ENCODE results near the gene VWA3A. TPM values are rescaled to one million over a fixed set of nuclear protein-coding genes. Genes with fewer than 3 reads are reported as not detected.

Gene VWA3A
- total and polyA plus RNA-seq, 2 of the 8 experiments (the other 6 are each of a cell fraction or from before 2014, with no cell fraction given): 0.05 TPM; not detected in 1

DNA sequence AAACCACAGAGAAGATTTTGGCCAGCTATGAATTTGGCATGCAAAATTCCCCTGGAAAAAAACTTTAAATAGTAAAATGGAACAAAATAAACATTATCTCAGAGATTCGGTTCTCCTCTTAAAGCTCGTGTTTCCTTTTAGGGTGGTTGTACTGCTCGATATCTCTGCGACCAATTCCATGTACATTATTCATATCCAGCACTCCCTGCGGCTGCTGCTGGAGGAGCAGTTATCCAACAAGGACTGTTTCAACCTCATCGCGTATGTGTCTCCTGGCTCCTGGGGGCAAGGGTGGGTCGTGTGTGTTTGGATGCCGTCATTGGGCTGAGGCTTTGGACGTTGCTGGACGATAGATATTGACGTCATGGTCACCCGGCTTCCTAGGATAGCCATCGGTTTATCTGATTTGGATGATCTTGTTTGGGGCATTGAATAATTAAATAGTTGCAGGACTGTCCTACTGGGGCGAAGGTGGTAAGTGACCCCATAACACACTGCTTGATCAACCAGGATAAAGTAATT is 33.8 kb downstream of the VWA3A start:
- Histone ChIP-seq H3K23me2 (ENCODE audit: low read depth, low read length) (peaks cover 2% of the 10 kb centered on the region; the same call in 1 of the 2 replicates), H3K27ac (ENCODE audit: low read depth, low read length) (no peak overlapping the region), H3K79me2 (ENCODE audit: control insufficient read depth in 1 of 2, insufficient read depth in 2 of 2, low read length in 2 of 2) (no peaks in the 10 kb centered on the region), H2BK15ac (ENCODE audit: low read length) (no peak overlapping the region), H4K91ac (replicated peaks; ENCODE audit: insufficient read length, low read length) (no peak overlapping the region), H2BK20ac (ENCODE audit: low read length) (no peak overlapping the region), H2BK120ac (replicated peaks; ENCODE audit: low read depth, low read length) (no peak overlapping the region), H3K56ac (replicated peaks; ENCODE audit: insufficient read length, low read depth, low read length) (no peak overlapping the region), H3K4ac (replicated peaks; ENCODE audit: insufficient read length, low read depth, low read length) (no peak overlapping the region), H3K79me1 (ENCODE audit: low read depth, low read length) (no peaks in the 10 kb centered on the region), H3K23ac (ENCODE audit: insufficient read length) (no peak overlapping the region), H4K20me1 (replicated peaks in 1 of 2; ENCODE audit: control insufficient read depth in 1 of 2, insufficient read depth in 2 of 2, low read length in 2 of 2) (no peaks in the 10 kb centered on the region), H3K4me3 (ENCODE audit: extremely low read depth in 1 of 4, insufficient read depth in 2 of 4, low read depth in 3 of 4, low read length in 4 of 4) (no peak overlapping the region), H3K4me2 (ENCODE audit: insufficient read depth in 1 of 2, low read depth in 2 of 2, low read length in 2 of 2) (no peak overlapping the region), H3K4me1 (replicated peaks in 1 of 4; ENCODE audit: control insufficient read depth in 3 of 4, insufficient read depth in 4 of 4, low read length in 3 of 4) (no peaks in the 10 kb centered on the region), H3K9me3 (ENCODE audit: insufficient read depth in 2 of 2, low read depth in 1 of 2, low read length in 1 of 2) (no peaks in the 10 kb centered on the region), H3K14ac (ENCODE audit: insufficient read length) (no peak overlapping the region), H2BK12ac (ENCODE audit: low read depth, low read length) (no peak overlapping the region), H2BK5ac (ENCODE audit: low read depth, low read length) (no peak overlapping the region), H2AFZ (ENCODE audit: low read length) (no peak overlapping the region), H4K5ac (ENCODE audit: insufficient read length, low read depth, low read length) (no peak overlapping the region), H3K27me3 (replicated peaks in 1 of 4; ENCODE audit: control insufficient read depth in 3 of 4, extremely low read depth in 1 of 4, insufficient read depth in 3 of 4, low read length in 3 of 4) (no peaks in the 10 kb centered on the region), H3K36me3 (ENCODE audit: control insufficient read depth in 2 of 4, insufficient read depth in 4 of 4, low read length in 3 of 4) (no peaks in the 10 kb centered on the region), H4K8ac (ENCODE audit: extremely low read depth, insufficient read depth, low read length) (no peak overlapping the region), H3K9ac (replicated peaks in 1 of 4; ENCODE audit: extremely low read depth in 1 of 4, low read depth in 3 of 4, low read length in 3 of 4) (no peak overlapping the region), H3K18ac (ENCODE audit: extremely low read depth, low read length) (no peak overlapping the region), H2AK5ac (ENCODE audit: low read depth, low read length) (no peak overlapping the region)
- no peak for FAIRE-seq
- ChIA-PET POLR2A (ENCODE audit: partially characterized antibody) (no interaction called here), CTCF (ENCODE audit: partially characterized antibody) (interaction anchor here (0.8 to 3.7 kb wide), 2 partner anchors 11 to 15 kb away, joined by 4 to 16 read pairs; no protein-coding TSS in a partner anchor)
- DNase-seq (ENCODE audit: low read depth in 1 of 2, low spot score in 2 of 2): no peak
- WGBS, 2 experiments (ENCODE audit: extremely low coverage in 1 of 2, insufficient coverage in 1 of 2, insufficient read length in 1 of 2, insufficient replicate concordance in 2 of 2, low coverage in 1 of 2, low lambda C conversion rate in 2 of 2, missing lambda C conversion rate in 1 of 2): 91% methylated on average over 14 of the region's 15 CpGs; no CpG with 5 or more reads in 1 of the 2 experiments
- no peak for TF ChIP-seq SP4 (IDR thresholded peaks at IDR 0.05; ENCODE audit: low read length)
- TF ChIP-seq, protein P1, sequence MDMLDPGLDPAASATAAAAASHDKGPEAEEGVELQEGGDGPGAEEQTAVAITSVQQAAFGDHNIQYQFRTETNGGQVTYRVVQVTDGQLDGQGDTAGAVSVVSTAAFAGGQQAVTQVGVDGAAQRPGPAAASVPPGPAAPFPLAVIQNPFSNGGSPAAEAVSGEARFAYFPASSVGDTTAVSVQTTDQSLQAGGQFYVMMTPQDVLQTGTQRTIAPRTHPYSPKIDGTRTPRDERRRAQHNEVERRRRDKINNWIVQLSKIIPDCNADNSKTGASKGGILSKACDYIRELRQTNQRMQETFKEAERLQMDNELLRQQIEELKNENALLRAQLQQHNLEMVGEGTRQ (IDR thresholded peaks at IDR 0.05; ENCODE audit: low read length): no peak
- TF ChIP-seq CHD1 (IDR thresholded peaks at IDR 0.05; ENCODE audit: low read depth, low read length): no peak
- TF ChIP-seq TAF1 (IDR thresholded peaks at IDR 0.05; ENCODE audit: low read depth, low read length): no peak
- no peak for TF ChIP-seq TBP (IDR thresholded peaks at IDR 0.05; ENCODE audit: low read depth, low read length)
- no peak for TF ChIP-seq CBX5 (IDR thresholded peaks at IDR 0.05; ENCODE audit: low read depth, low read length)
- TF ChIP-seq CBX8 (IDR thresholded peaks at IDR 0.05; ENCODE audit: borderline replicate concordance, low read depth, low read length): no peak
- no peak for TF ChIP-seq EGR1 (IDR thresholded peaks at IDR 0.05; ENCODE audit: borderline replicate concordance, low read depth, low read length)
- TF ChIP-seq RBBP5 (IDR thresholded peaks at IDR 0.05; ENCODE audit: borderline replicate concordance, low read depth, low read length): no peak
- TF ChIP-seq SP1 (IDR thresholded peaks at IDR 0.05; ENCODE audit: low read depth, low read length): no peak
- TF ChIP-seq POLR2A (IDR thresholded peaks at IDR 0.05; ENCODE audit: control extremely low read depth in 1 of 2, low read depth in 2 of 2, low read length in 2 of 2): no peak
- TF ChIP-seq RXRA (IDR thresholded peaks at IDR 0.05; ENCODE audit: insufficient read depth, low read depth, low read length): no peak
- TF ChIP-seq JUN (IDR thresholded peaks at IDR 0.05; ENCODE audit: low read depth, low read length): no peak
- no peak for TF ChIP-seq SIX5 (IDR thresholded peaks at IDR 0.05; ENCODE audit: low read depth, low read length)
- TF ChIP-seq HDAC6 (IDR thresholded peaks at IDR 0.05; ENCODE audit: low read depth, low read length): no peak

Measured in H1 (cell line).